IPS-18a (cell line): ENCODE data around the gene ELAVL3.

Experiments
- H3K27ac ChIP-seq: one replicate; pipeline ENCODE4 v1.5.1; 2013; ENCODE audit warnings: low read length
- H3K27me3 ChIP-seq: one replicate; pipeline ENCODE4 v1.6.1; 2013; ENCODE audit warnings: mild to moderate bottlenecking, low read length; ENCODE audit not compliant: control insufficient read depth, insufficient read depth
- H3K36me3 ChIP-seq: one replicate; pipeline ENCODE4 v1.6.1; 2013; ENCODE audit warnings: low read depth, low read length; ENCODE audit not compliant: control insufficient read depth
- H3K4me1 ChIP-seq: one replicate; pipeline ENCODE4 v1.6.1; 2013; ENCODE audit warnings: low read depth, low read length; ENCODE audit not compliant: control insufficient read depth
- H3K4me3 ChIP-seq: one replicate; pipeline ENCODE4 v1.5.1; 2013; ENCODE audit warnings: low read length
- H3K9ac ChIP-seq: one replicate; pipeline ENCODE4 v1.6.1; 2013; ENCODE audit warnings: mild to moderate bottlenecking, low read length, moderate library complexity
- H3K9me3 ChIP-seq: one replicate; pipeline ENCODE4 v1.6.1; 2013; ENCODE audit warnings: low read depth, low read length; ENCODE audit not compliant: control insufficient read depth

ELAVL3 gene

DNA sequence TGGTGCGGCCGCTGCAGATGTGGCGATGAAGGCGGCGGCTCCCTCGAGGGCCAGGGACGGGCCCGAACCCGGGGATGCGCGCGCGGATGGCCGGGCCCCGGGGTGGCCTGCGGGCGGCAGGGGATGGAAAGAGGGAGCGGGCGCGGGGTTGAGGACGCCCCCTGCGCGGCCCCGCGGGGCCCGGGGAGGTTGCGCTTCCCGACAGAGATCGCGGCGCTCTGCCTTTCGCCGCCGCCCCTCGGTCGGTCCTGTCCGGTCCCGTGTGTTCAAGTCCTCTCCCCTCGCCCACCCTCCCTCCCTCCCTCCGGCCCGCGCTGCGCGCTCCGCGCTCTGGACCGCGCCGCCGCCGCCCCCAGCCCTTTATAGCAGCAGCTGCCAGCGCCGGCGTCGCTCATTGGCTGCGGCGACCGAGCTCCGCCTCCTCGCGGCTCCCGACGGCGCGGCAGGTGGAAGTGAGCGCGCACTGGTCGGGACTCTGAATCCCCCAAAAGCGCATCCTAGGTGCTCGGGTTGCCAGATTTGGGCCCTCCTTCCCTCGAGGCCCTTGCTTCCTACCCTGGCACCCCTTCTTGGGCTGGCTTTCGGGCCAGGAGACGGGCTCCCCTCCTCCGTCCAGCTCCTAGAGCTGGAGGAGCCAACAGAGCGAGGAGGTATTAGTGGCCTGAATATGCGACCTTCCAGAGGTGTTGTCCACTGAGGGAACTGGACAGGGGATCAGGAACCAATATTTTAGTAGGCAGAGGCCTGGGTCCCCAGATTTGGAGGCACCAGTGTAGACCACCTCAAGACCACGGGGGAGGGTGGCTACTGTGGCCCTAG, at the start of gene ELAVL3:
Gene ELAVL3, minus strand, starts transcription at position 332 of the 819 bp plus-strand sequence. CDS start 438 bp downstream, outside the sequence.
- H3K36me3 ChIP-seq, result no peaks in the 10 kb centered on the region
- no peaks in the 10 kb centered on the region for H3K9me3 ChIP-seq
- no peaks in the 10 kb centered on the region for H3K4me1 ChIP-seq
- no peak within 1 kb of the TSS for H3K27ac ChIP-seq
- peaks cover 34% of the 10 kb centered on the region for H3K27me3 ChIP-seq
- H3K4me3 ChIP-seq, result no peak within 1 kb of the TSS
- no peak within 1 kb of the TSS for H3K9ac ChIP-seq

DNA sequence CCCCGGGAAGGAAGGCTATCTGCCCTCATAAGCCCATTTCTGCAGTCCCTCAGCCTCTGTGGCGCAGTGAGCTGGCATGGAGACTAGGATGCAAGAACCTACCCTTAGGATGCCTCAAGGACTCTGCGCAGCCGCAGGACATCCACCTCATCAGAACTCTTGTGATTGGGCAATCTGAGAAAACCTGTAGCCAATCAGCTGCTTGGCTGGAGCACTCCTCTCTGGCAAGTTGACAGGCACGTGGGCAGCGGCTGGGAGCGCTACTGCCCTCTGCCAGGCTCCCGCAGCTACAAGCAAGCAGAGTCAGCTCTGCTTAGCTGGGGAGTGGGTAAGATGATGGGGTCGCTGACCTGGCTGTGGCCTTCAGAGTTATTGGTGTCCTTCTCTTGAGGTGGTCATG, 49.6 kb upstream of the ELAVL3 start:
- Histone ChIP-seq H3K36me3 (no peaks in the 10 kb centered on the region), H3K4me3 (no peak overlapping the region), H3K4me1 (no peaks in the 10 kb centered on the region)

DNA sequence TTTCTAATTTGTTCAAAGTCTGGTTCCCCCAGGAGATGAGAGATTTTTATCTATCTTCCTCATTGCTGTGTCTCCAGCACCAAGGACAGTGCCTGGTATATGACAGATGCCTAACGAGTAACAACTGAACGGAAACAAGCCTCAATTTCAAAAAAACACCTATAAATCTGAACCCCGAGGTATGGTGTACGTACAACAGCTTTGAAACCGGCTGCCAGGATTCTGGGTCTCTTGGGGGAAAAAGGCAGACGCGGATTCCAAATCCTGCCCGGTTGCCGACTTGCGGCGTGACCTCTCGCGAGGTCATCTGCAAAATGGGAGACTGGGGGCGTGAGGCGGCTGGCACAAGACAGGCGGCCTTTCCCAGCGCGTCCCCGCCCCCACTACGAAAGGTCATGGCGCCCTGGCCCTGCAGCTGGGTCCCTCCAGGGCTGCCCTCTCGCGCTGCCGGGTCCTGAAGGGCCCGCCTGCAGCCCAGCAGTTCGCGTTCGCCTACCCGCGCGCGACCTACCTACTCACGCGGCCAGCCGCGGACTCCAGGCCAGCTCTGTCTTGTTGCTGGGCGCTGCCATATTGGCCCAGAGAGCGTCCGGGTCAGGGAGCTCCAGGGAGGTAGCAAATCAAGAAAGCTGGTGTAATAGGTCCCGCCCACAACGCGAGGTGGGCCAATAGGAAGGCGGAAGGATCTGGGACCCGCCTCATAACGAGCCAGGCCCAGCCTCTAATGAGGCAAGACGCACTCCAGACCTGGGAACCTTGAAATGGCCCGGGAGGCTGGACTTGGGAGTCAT, 47.9 kb upstream of the ELAVL3 start, which contains the start of gene ECSIT:
Gene ECSIT, minus strand, starts transcription at position 584 of the 791 bp plus-strand sequence. CDS start 9,964 bp downstream, outside the sequence.
- Histone ChIP-seq H3K27ac (peak within 1 kb of the TSS; percentile 60), H3K9me3 (no peaks in the 10 kb centered on the region), H3K36me3 (no peaks in the 10 kb centered on the region), H3K9ac (peak within 1 kb of the TSS; percentile 75), H3K27me3 (no peaks in the 10 kb centered on the region), H3K4me3 (peak within 1 kb of the TSS; percentile 86), H3K4me1 (no peaks in the 10 kb centered on the region)

More for the DNA sequence above, 49.6 kb upstream of the ELAVL3 start:
- no peaks in the 10 kb centered on the region for H3K9me3 ChIP-seq
- peaks cover 11% of the 10 kb centered on the region for H3K27me3 ChIP-seq
- no peak overlapping the region for H3K27ac ChIP-seq
- no peak overlapping the region for H3K9ac ChIP-seq

DNA sequence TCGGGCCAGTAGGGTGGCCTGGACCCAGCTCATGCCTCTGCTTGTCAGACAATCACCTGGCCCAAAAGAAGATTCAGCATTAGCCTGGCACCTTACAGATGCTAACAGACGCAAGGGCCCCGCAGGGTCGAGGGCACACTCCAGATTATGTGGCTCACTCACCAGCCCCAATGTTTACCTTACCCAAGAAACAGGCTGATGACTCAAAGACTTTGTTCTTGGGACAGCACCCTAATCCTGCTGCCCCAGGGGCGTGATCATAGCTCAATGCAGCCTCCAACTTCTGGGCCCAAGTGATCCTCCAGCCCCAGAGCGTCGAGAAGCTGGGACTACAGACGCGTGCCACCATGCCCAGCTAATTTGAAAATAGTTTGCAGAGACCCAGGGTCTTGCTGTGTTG, 38.3 kb upstream of the ELAVL3 start:
- no peaks in the 10 kb centered on the region for H3K9me3 ChIP-seq
- no peaks in the 10 kb centered on the region for H3K4me1 ChIP-seq
- H3K9ac ChIP-seq, result no peak overlapping the region
- peaks cover 4% of the 10 kb centered on the region for H3K36me3 ChIP-seq
- no peaks in the 10 kb centered on the region for H3K27me3 ChIP-seq
- no peak overlapping the region for H3K27ac ChIP-seq
- H3K4me3 ChIP-seq, result no peak overlapping the region

DNA sequence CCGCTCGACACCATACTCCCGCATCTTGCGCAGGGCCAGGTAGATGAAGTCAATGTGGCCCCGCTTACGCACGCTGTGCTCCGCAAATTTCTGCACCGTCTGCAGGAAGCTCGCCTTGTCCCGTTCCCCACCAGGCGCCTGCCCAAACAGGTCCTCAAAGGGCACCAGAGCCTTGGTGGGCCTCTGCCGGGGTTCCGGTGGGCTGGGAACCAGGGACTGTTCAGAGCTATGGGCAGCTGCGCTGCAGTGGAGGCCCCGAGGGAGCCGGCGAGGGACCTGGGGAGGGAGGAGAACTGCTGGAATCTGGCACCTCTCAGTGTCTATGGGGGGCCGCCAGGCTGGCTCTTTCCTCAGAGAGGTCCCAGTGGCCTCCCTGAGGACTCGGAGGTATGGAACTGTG, 33.1 kb upstream of the ELAVL3 start:
- Histone ChIP-seq H3K4me3 (no peak overlapping the region), H3K9ac (no peak overlapping the region), H3K9me3 (no peaks in the 10 kb centered on the region), H3K4me1 (no peaks in the 10 kb centered on the region), H3K27ac (no peak overlapping the region), H3K36me3 (peaks cover 4% of the 10 kb centered on the region), H3K27me3 (no peaks in the 10 kb centered on the region)

DNA sequence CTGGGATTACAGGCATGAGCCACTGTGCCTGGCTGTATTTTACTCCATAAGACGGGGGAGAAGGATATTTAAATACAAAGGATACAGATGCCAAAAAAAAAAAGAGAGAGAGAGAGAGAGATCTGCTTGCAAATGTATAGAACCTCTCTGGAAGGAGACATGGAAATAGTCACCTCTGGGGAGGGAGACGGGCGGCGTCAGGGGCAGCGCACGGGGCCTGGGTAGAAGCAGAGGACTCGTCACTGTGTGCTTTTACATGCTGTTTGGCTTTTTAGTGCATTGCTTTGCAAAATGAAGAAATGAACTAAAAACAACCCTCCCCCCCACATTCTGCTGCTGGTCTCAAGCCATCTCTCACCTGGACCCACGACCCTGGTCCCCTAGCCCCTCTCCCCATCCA, 29.6 kb upstream of the ELAVL3 start:
- H3K4me1 ChIP-seq, result no peaks in the 10 kb centered on the region
- no peaks in the 10 kb centered on the region for H3K36me3 ChIP-seq
- H3K9ac ChIP-seq, result no peak overlapping the region
- no peaks in the 10 kb centered on the region for H3K27me3 ChIP-seq
- no peaks in the 10 kb centered on the region for H3K9me3 ChIP-seq
- H3K27ac ChIP-seq, result no peak overlapping the region
- H3K4me3 ChIP-seq, result no peak overlapping the region

DNA sequence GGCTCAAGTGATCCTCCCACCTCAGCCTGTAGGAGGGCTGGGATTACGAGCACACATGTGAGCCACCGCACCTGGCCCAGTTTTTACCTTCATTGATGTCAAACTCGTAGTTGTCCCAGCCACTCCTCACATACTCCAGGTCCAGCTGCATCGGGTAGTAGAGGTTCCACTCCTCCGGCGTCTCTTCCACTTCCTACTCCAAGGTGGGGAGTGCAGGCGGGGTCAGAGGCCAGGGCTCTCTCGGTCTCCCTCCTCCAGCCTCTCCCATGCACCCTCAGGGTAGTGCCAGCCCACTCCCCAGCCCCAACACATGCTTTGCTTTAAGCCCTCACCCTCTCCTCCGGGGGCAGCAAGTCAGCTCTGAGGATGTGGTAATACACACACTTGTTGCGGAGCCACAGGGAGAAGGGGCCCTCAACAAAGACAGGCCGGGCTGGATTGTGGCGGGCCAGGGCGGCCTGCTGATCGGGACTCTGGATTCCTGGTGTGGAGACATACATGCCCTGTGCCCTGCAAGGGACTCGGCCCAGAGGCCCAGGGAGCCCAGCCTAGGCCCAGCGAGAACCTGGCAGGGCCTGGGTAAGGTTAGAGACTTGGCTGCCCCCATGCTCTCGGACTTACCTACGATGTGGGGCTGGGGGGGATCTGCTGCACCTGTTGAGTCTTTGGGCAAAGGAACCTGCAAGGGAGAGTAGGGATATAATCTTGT, 26.7 kb upstream of the ELAVL3 start:
- Histone ChIP-seq H3K4me3 (no peak overlapping the region), H3K36me3 (no peaks in the 10 kb centered on the region), H3K27ac (no peak overlapping the region), H3K4me1 (no peaks in the 10 kb centered on the region), H3K9me3 (no peaks in the 10 kb centered on the region), H3K27me3 (no peaks in the 10 kb centered on the region), H3K9ac (no peak overlapping the region)

DNA sequence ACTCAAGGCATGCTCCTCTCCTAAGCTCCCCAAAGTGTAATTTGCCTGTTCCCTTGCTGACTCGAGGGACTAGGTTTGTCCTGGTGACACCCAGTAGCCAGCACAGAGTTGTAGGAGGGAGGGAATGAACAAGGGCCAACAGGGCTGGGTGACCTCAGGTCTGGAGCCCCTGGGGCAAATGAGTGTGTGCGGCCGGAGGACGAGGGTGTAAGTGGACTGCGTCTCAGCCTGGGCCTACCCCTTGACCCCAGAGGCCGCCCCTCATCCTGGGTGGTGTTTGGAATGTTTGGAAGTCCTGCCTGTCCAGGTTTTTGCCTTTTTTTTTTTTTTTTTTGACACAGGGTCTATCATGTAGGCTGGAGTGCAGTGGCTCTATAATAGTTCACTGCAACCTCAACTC, 26.1 kb upstream of the ELAVL3 start:
- no peak overlapping the region for H3K4me3 ChIP-seq
- H3K36me3 ChIP-seq, result no peaks in the 10 kb centered on the region
- no peak overlapping the region for H3K9ac ChIP-seq
- no peak overlapping the region for H3K27ac ChIP-seq
- no peaks in the 10 kb centered on the region for H3K27me3 ChIP-seq
- no peaks in the 10 kb centered on the region for H3K4me1 ChIP-seq
- no peaks in the 10 kb centered on the region for H3K9me3 ChIP-seq

DNA sequence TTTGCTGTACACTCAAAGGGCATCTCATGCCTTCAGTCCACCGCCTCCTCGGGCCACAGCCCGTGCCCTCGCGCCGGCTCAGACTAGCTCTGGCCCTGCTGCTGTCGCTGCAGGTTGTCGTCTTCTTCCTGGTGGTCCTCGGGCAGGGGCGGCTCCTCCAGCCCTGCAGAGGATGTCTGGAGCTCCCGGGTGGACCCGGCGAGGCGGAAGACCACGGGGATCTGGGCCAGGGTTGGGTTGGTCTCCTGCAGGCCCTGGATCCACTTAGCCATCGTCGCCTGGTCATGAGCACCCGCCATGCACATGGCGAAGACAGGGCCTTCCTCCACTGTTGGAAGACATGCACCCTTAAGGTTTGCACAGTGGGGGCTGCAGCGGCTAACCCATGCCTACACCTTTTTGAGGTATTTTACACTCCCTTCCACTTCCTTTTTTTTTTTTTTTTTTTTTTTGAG, 25.3 kb upstream of the ELAVL3 start:
- Histone ChIP-seq H3K9me3 (no peaks in the 10 kb centered on the region), H3K36me3 (no peaks in the 10 kb centered on the region), H3K27ac (no peak overlapping the region), H3K4me1 (no peaks in the 10 kb centered on the region), H3K4me3 (peak overlapping the region; percentile 77), H3K9ac (peak overlapping the region; percentile 90), H3K27me3 (no peaks in the 10 kb centered on the region)

DNA sequence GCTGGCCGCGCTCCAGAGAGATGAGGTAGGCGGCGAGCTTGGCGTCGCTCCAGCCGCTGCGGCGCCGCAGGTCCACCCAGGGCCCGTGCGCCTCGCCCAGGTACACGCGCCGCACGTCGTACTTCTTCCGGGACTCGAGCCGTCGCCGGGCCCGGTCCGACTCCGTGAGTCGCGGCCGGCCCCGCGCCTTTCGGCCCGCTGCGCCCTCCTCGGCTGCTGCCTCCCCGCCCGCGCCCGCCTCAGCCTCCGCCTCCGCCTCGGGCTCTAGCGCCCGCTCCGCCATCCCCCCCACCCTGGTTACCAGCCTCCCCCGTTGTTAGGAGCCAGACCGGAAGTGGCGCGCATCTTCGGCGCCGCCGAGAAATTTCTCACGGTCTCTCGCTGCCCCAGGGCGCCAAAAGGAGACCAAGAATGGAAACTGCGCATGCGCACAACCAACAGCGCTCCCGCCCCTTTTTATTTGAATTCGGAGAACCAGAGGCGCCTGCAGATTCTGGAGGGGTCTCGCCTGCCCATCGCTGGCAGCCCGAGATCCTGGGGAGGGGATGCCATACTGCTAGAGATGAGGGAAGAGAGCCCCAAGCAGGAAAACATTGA, 24.8 kb upstream of the ELAVL3 start, which contains the start of gene ZNF653:
Gene ZNF653, minus strand, starts transcription at position 336 of the 597 bp plus-strand sequence. Its CDS starts 53 bp downstream, at position 283.
- no peaks in the 10 kb centered on the region for H3K27me3 ChIP-seq
- peak within 1 kb of the TSS; percentile 77 for H3K4me3 ChIP-seq
- H3K27ac ChIP-seq, result peak within 1 kb of the TSS; percentile 56
- no peaks in the 10 kb centered on the region for H3K36me3 ChIP-seq
- H3K9me3 ChIP-seq, result no peaks in the 10 kb centered on the region
- peak within 1 kb of the TSS; percentile 90 for H3K9ac ChIP-seq
- no peaks in the 10 kb centered on the region for H3K4me1 ChIP-seq
